Mesothelial cell of epicardium (in vitro differentiated cells): ENCODE data around the gene SDCCAG8. TPM values are rescaled to one million over a fixed set of nuclear protein-coding genes. Genes with fewer than 3 reads are reported as not detected.

Source experiments
- DNase-seq, 2 experiments: peaks; one replicate each; pipeline ENCODE4 v3.0.0; 2021; ENCODE audit warnings: low spot score in 2 of 2; ENCODE audit not compliant: unreplicated experiment in 2 of 2
- H3K27ac Mint-ChIP-seq: 2 replicates; pipeline ENCODE4 v1.8.0; 2021; ENCODE audit warnings: mixed read lengths
- H3K27me3 Mint-ChIP-seq: 2 replicates; pipeline ENCODE4 v1.8.0; 2021; ENCODE audit warnings: low read depth, mixed read lengths
- H3K36me3 Mint-ChIP-seq: 2 replicates; pipeline ENCODE4 v1.8.0; 2021; ENCODE audit warnings: mixed read lengths
- H3K4me1 Mint-ChIP-seq: 2 replicates; pipeline ENCODE4 v1.8.0; 2021; ENCODE audit warnings: mixed read lengths
- H3K4me3 Mint-ChIP-seq: 2 replicates; pipeline ENCODE4 v1.8.0; 2021; ENCODE audit warnings: mild to moderate bottlenecking, moderate library complexity, mixed read lengths
- H3K9me3 Mint-ChIP-seq: 2 replicates; pipeline ENCODE4 v1.8.0; 2021; ENCODE audit warnings: mixed read lengths
- total RNA-seq: library from RNA; stranded (reverse); gene quantifications from 3 replicates; pipeline ENCODE4 v1.2.1, GENCODE V29; 2021
- TF ChIP-seq, protein P1 (sequence below): fragments of 200-600 bp; sonication (generic); IDR thresholded peaks from one replicate; pipeline ENCODE4 v1.5.0; 2021; ENCODE audit warnings: antibody characterized with exemption; ENCODE audit not compliant: unreplicated experiment

The SDCCAG8 gene
- total RNA-seq, 1 donor from 2014 or later, result 37.3 TPM

DNA sequence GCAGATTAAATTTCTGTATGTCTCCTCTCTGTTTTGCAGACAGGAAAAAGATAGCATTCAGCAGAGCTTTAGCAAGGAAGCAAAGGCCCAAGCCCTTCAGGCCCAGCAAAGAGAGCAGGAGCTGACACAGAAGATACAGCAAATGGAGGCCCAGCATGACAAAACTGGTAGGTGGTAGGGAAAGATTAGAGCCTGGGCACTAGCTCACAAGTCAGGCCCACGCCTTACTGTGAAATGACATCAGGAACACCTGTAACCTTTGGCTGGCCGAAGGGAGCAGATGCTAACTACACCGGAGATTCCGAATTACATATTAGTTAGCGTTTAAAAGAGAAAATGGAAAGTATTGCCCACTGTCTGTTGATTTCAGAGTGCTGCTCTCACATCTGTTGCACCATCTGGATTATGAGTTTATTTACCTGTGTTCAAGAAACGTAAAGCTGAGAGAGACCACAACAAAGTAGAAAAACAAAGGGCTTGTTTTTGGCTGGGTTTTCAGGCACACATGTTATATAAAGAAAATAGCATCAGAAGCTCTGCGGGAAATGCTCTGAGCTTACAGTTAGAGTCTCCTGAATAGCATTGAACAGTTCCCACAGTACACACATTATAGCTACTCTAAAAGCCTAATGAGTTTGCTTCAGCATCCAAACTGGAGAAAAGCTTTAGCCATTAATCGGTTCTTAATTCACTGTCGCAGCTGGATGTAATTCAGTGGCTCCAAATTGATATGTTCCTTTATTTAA lies 160.0 kb downstream of the SDCCAG8 start:
- DNase-seq, result no peak
- Mint-ChIP-seq H3K4me1 (peaks cover 2% of the 10 kb centered on the region), H3K36me3 (peaks cover 19% of the 10 kb centered on the region), H3K27ac (no peak overlapping the region), H3K27me3 (no peaks in the 10 kb centered on the region), H3K4me3 (no peak overlapping the region), H3K9me3 (no peaks in the 10 kb centered on the region)
- TF ChIP-seq, protein P1, sequence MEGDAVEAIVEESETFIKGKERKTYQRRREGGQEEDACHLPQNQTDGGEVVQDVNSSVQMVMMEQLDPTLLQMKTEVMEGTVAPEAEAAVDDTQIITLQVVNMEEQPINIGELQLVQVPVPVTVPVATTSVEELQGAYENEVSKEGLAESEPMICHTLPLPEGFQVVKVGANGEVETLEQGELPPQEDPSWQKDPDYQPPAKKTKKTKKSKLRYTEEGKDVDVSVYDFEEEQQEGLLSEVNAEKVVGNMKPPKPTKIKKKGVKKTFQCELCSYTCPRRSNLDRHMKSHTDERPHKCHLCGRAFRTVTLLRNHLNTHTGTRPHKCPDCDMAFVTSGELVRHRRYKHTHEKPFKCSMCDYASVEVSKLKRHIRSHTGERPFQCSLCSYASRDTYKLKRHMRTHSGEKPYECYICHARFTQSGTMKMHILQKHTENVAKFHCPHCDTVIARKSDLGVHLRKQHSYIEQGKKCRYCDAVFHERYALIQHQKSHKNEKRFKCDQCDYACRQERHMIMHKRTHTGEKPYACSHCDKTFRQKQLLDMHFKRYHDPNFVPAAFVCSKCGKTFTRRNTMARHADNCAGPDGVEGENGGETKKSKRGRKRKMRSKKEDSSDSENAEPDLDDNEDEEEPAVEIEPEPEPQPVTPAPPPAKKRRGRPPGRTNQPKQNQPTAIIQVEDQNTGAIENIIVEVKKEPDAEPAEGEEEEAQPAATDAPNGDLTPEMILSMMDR, result no peak

DNA sequence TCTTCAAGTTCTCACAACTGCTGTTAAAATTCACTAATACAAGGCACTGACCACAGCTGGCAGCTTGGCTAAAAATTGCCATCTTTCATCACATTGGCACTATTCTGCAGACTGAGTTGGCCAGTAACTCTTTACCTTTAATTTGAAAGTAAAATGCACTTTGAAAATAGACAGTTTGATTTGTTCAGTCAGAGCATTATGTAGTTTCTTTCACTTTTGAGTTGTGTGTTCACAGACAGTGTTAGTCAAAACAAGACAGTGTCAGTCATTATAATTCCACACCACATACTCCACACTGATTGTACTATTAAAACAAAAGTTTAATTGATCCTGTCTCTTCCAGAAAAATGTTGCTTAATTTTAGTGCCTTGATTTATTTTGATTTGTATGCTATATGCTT lies 160.7 kb downstream of the SDCCAG8 start:
- TF ChIP-seq, protein P1, result no peak
- no peak overlapping the region for H3K4me3 Mint-ChIP-seq
- H3K27ac Mint-ChIP-seq, result no peak overlapping the region
- peaks cover 19% of the 10 kb centered on the region for H3K36me3 Mint-ChIP-seq
- H3K27me3 Mint-ChIP-seq, result no peaks in the 10 kb centered on the region
- no peak for DNase-seq
- no peaks in the 10 kb centered on the region for H3K9me3 Mint-ChIP-seq
- H3K4me1 Mint-ChIP-seq, result peaks cover 7% of the 10 kb centered on the region

DNA sequence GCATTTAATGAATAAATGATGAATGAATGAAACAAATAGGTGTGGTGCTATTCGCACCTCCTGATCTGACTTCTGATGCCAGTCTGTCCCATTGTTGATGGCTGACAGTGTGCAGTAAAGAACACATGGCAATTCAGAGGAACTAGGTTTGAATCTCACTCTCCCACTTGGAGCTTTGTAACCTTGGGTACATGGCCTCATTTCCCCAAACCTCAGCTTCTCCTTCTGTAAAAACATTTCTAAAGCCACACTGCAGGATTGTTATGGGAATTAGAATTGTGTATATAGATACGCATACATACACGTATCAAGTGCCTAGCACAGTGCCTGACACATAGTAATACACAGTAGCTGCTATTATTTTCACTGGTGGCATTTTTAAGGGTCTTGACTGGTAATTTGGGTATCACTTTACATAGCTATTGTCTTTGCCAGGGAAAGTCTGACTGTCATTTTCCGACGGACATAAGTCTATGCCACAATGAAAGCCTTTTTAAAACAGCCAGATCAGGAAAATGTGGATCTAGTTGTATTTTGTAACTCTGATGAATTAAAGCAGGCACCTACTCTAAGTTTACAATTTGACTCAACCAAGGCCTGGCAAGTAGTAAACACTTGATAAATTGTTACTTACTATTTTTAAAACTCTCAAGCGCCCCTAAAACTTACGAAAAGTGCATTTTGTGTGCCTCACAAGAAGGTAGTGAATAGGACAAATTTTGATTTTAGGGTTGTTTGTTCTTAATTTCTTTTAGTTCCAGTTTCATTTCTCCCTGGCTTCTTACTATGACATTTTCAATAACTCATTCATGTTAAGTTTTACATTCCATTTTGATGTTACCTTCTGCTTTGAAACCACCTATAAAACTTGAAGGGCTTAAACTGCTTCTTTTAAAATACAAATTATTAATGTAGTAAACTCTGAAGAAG lies 164.4 kb downstream of the SDCCAG8 start:
- TF ChIP-seq, protein P1, result no peak
- H3K9me3 Mint-ChIP-seq, result no peaks in the 10 kb centered on the region
- no peak overlapping the region for H3K27ac Mint-ChIP-seq
- no peak for DNase-seq
- no peak overlapping the region for H3K4me3 Mint-ChIP-seq
- H3K4me1 Mint-ChIP-seq, result peaks cover 14% of the 10 kb centered on the region
- peaks cover 19% of the 10 kb centered on the region for H3K36me3 Mint-ChIP-seq
- no peaks in the 10 kb centered on the region for H3K27me3 Mint-ChIP-seq

DNA sequence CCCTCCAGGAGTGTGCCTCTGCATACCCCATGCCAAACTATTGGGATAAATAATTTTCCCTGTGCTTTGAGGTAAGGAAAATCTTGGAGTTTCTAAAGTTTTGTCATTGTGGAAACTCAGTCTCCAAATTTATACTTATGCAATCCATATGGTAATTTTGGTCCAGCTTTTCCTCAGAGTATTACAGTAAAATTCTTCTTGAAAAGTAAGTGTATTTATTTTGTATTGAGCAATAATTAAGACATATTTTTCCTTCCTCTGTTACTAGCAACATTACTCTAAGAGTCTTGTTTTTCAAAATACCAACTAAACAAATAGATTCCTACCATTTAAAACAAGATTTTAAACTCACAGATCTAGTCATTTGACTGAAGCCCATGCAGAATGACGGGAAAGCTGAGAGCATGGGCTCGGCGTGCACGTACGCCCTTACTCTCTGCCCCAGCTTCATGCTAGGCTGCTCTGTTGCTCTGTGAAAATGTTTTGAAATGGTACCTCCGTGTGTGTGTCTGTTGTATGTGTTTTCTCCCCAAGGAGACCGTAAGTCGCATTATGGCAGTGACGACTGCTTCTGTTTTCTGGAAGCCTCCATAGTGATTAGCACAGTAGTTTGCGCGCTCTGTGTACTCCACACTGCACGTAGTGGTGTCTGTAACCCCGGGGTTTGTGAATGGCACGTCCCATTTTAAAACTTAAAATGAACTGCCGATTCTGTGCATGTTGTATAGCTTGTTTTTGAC lies 165.3 kb downstream of the SDCCAG8 start:
- no peak overlapping the region for H3K4me3 Mint-ChIP-seq
- no peaks in the 10 kb centered on the region for H3K9me3 Mint-ChIP-seq
- H3K36me3 Mint-ChIP-seq, result peaks cover 16% of the 10 kb centered on the region
- no peak for DNase-seq
- TF ChIP-seq, protein P1, result no peak
- H3K27me3 Mint-ChIP-seq, result no peaks in the 10 kb centered on the region
- H3K27ac Mint-ChIP-seq, result no peak overlapping the region
- H3K4me1 Mint-ChIP-seq, result peaks cover 14% of the 10 kb centered on the region

DNA sequence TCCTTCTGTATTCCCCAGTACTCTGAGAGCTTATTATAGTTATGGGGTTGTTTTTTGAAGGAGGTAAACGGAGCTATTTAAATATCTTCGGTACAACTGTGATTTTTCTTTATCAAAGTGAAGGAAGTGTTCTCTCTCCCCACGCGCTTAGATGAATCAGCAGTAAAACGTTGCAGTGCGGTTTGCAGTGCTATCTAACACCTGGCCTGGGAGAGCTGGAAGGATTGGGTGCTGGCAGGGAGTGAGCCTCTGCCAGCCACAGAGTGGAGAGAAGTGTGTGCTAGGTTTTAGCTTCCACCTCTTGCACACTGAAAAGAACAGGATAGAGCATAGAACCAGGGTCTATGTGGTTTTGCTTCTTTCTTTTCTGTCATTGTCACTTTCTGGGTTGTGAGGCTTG lies 165.9 kb downstream of the SDCCAG8 start:
- no peak for DNase-seq
- Mint-ChIP-seq H3K9me3 (no peaks in the 10 kb centered on the region), H3K27me3 (no peaks in the 10 kb centered on the region), H3K36me3 (peaks cover 22% of the 10 kb centered on the region), H3K4me1 (peaks cover 14% of the 10 kb centered on the region), H3K27ac (peak overlapping the region; percentile 44), H3K4me3 (no peak overlapping the region)
- TF ChIP-seq, protein P1, result no peak
